Measurements from ENCODE around the gene CPHXL2. TPM values are rescaled to one million over a fixed set of nuclear protein-coding genes. Genes with fewer than 3 reads are reported as not detected.

The CPHXL2 gene
- total RNA-seq, 2 experiments from 2014 or later = not detected

- Mint-ChIP-seq H3K36me3 (ENCODE audit: low read depth) (peaks cover 24% of the 10 kb centered on the region), H3K4me1 (ENCODE audit: low read depth) (peaks cover 2% of the 10 kb centered on the region), H3K9me3 (no peaks in the 10 kb centered on the region), H3K27me3 (no peaks in the 10 kb centered on the region), H3K4me3 (no peak overlapping the region), H3K27ac (no peak overlapping the region)
- no peak for TF ChIP-seq CTCF (IDR thresholded peaks at IDR 0.05)
- ChIA-PET POLR2A (interaction anchor here (1.2 to 4.1 kb wide), 2 partner anchors 9 to 13 kb away, joined by 3 to 22 read pairs; partner anchors contain the start of genes KARS1 and TERF2IP), CTCF (no interaction called here)
- intact Hi-C loops (cut with micrococcal nuclease) = no loop called here
- no peak for ATAC-seq
- no peak for DNase-seq
Observed at GRCh38 chr16:75660321-75660720, 16.5 kb downstream of the CPHXL2 start.

GRCh38 chr16:75658175-75658574, 18.6 kb downstream of the CPHXL2 start:
- intact Hi-C loops (cut with micrococcal nuclease) = no loop called here
- Mint-ChIP-seq H3K4me1 (ENCODE audit: low read depth) (peaks cover 14% of the 10 kb centered on the region), H3K4me3 (no peak overlapping the region), H3K27me3 (no peaks in the 10 kb centered on the region), H3K27ac (peak overlapping the region; percentile 42), H3K36me3 (ENCODE audit: low read depth) (peaks cover 29% of the 10 kb centered on the region), H3K9me3 (no peaks in the 10 kb centered on the region)
- ATAC-seq (no peak), DNase-seq (no peak)
- ChIA-PET POLR2A (interaction anchor here (0.7 to 4.1 kb wide), 2 partner anchors 10 to 29 kb away, joined by 3 to 22 read pairs; partner anchors contain the start of genes KARS1 and TERF2IP), CTCF (no interaction called here)
- TF ChIP-seq CTCF (IDR thresholded peaks at IDR 0.05) = no peak

- CTCF ChIA-PET = interaction anchor here (0.9 kb wide), 1 partner anchor 110 kb away, joined by 5 read pairs; no protein-coding TSS in a partner anchor
- Mint-ChIP-seq H3K27ac (peak overlapping the region; percentile 78), H3K4me3 (no peak overlapping the region), H3K9me3 (no peaks in the 10 kb centered on the region), H3K27me3 (no peaks in the 10 kb centered on the region), H3K4me1 (ENCODE audit: low read depth) (peaks cover 40% of the 10 kb centered on the region), H3K36me3 (ENCODE audit: low read depth) (peaks cover 47% of the 10 kb centered on the region)
- intact Hi-C loops (cut with micrococcal nuclease) = no loop called here
- no peak for DNase-seq
- POLR2A ChIA-PET = interaction anchor here (0.9 kb wide), 1 partner anchor 110 kb away, joined by 3 read pairs; no protein-coding TSS in a partner anchor
- no peak for TF ChIP-seq CTCF (IDR thresholded peaks at IDR 0.05)
- ATAC-seq = no peak
Observed at GRCh38 chr16:75653922-75654321, 22.9 kb downstream of the CPHXL2 start.

- intact Hi-C loops (cut with micrococcal nuclease) = loop anchor here (2.0 to 5.0 kb wide), 2 partner anchors 26 to 114 kb away; partner anchors contain the start of gene ADAT1
- Mint-ChIP-seq H3K36me3 (ENCODE audit: low read depth) (peaks cover 54% of the 10 kb centered on the region), H3K27me3 (no peaks in the 10 kb centered on the region), H3K4me1 (ENCODE audit: low read depth) (peaks cover 51% of the 10 kb centered on the region), H3K9me3 (no peaks in the 10 kb centered on the region), H3K4me3 (peak overlapping the region; percentile 84), H3K27ac (peak overlapping the region; percentile 91)
- TF ChIP-seq CTCF (IDR thresholded peaks at IDR 0.05) = no peak
- ChIA-PET CTCF (interaction anchor here (0.8 to 5.2 kb wide), 9 partner anchors 16 to 215 kb away, joined by 3 to 20 read pairs (median 4); partner anchors contain the start of genes ADAT1, CFDP1 and GABARAPL2), POLR2A (interaction anchor here (0.8 to 4.8 kb wide), 14 partner anchors 7 to 1543 kb away, joined by 3 to 50 read pairs (median 10); partner anchors contain the start of genes ADAT1, CFDP1, GABARAPL2 and MON1B)
- peak; percentile 45 for ATAC-seq
- DNase-seq = peak; percentile 95
Observed at GRCh38 chr16:75648265-75649076, 28.3 kb downstream of the CPHXL2 start.
